ENCODE data around the gene PLEKHJ1. TPM values are rescaled to one million over a fixed set of nuclear protein-coding genes. Genes with fewer than 3 reads are reported as not detected.

PLEKHJ1 gene
- total RNA-seq, 3 donors from 2014 or later = 44.6 to 52.8 (median 47.4) TPM

DNA sequence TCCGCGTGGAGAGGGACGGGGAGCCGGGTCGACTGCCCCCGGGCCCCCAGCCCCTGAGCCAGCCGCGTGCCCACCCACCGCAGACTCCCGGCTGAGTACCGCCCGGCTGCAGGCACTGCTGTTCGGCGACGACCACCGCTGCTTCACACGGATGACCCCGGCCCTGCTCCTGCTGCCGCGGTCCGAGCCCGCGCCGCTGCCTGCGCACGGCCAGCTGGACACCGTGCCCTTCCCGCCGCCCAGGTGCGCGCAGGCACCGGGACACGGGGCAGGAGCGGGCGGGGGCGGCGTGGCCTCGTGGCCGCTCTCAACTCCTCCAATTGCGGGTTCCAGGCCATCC, 14.6 kb upstream of the PLEKHJ1 start:
- intact Hi-C loops (cut with DNase I; ENCODE audit: low total_unique reads) = no loop called here
- Histone ChIP-seq H3K27ac (no peak overlapping the region), H3K4me1 (peaks cover 6 to 13% of the 10 kb centered on the region in 2 donors), H3K27me3 (peaks cover 22 to 48% of the 10 kb centered on the region in 2 donors), H3K9me3 (no peaks in the 10 kb centered on the region), H3K4me3 (peak overlapping the region in 1 of 3 donors; percentile 59), H3K36me3 (peaks cover 12% of the 10 kb centered on the region)
- TF ChIP-seq, protein P1, sequence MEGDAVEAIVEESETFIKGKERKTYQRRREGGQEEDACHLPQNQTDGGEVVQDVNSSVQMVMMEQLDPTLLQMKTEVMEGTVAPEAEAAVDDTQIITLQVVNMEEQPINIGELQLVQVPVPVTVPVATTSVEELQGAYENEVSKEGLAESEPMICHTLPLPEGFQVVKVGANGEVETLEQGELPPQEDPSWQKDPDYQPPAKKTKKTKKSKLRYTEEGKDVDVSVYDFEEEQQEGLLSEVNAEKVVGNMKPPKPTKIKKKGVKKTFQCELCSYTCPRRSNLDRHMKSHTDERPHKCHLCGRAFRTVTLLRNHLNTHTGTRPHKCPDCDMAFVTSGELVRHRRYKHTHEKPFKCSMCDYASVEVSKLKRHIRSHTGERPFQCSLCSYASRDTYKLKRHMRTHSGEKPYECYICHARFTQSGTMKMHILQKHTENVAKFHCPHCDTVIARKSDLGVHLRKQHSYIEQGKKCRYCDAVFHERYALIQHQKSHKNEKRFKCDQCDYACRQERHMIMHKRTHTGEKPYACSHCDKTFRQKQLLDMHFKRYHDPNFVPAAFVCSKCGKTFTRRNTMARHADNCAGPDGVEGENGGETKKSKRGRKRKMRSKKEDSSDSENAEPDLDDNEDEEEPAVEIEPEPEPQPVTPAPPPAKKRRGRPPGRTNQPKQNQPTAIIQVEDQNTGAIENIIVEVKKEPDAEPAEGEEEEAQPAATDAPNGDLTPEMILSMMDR (IDR thresholded peaks at IDR 0.05) = no peak
- no peak for TF ChIP-seq POLR2A (IDR thresholded peaks at IDR 0.05)
- TF ChIP-seq POLR2AphosphoS5 (IDR thresholded peaks at IDR 0.05) = no peak
- DNase-seq (ENCODE audit: low spot score in 2 of 2) = no peak

DNA sequence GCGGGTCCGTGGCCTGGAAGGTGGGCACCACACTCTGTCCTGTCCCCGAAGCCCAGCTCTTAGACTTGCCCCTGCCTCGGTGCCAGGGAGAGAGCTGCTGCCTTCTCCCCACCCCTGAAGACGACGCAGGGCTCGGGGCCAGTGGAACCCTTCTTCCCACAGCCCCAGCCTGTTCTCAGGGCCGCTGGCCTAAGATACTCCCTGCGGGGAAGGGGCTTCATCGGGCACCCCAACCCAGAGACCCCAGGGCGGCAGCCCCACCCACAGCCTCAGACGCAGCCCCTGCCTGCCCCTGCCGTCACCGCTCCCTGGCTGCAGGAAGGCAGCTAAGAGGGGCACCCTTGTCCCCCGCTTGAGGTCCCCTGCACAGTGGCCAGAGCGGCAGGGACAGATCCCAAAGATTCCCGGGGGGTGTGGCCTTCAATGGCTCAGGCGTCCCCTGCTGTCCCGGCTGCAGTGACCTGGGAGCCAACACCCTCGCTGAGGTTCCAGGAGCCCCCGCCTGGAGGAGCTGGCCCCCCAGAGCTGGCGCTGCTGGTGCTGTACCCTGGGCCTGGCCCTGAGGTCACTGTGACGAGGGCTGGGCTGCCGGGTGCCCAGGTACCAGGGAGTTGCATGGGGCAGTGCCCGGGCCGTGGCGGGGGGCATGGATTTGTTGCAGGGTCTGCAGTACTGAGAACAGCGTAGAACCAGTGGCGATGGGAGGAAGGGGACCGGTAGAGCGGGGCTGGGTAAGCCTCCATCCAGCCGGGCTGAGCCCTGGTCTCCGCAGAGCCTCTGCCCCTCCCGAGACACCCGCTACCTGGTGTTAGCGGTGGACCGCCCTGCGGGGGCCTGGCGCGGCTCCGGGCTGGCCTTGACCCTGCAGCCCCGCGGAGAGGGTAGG, 14.0 kb upstream of the PLEKHJ1 start:
- Histone ChIP-seq H3K4me3 (peak overlapping the region in 1 of 3 donors; percentile 59), H3K36me3 (peaks cover 18% of the 10 kb centered on the region), H3K4me1 (peaks cover 6 to 13% of the 10 kb centered on the region in 2 donors), H3K27me3 (peaks cover 22 to 48% of the 10 kb centered on the region in 2 donors), H3K9me3 (no peaks in the 10 kb centered on the region), H3K27ac (no peak overlapping the region)
- no peak for DNase-seq (ENCODE audit: low spot score in 2 of 2)
- intact Hi-C loops (cut with DNase I; ENCODE audit: low total_unique reads) = loop anchor here (5.0 kb wide), 1 partner anchor 582 kb away; no protein-coding TSS in a partner anchor
- no peak for TF ChIP-seq POLR2AphosphoS5 (IDR thresholded peaks at IDR 0.05)
- TF ChIP-seq, protein P1 (IDR thresholded peaks at IDR 0.05) = peak in 1 of 3 donors; percentile 8

DNA sequence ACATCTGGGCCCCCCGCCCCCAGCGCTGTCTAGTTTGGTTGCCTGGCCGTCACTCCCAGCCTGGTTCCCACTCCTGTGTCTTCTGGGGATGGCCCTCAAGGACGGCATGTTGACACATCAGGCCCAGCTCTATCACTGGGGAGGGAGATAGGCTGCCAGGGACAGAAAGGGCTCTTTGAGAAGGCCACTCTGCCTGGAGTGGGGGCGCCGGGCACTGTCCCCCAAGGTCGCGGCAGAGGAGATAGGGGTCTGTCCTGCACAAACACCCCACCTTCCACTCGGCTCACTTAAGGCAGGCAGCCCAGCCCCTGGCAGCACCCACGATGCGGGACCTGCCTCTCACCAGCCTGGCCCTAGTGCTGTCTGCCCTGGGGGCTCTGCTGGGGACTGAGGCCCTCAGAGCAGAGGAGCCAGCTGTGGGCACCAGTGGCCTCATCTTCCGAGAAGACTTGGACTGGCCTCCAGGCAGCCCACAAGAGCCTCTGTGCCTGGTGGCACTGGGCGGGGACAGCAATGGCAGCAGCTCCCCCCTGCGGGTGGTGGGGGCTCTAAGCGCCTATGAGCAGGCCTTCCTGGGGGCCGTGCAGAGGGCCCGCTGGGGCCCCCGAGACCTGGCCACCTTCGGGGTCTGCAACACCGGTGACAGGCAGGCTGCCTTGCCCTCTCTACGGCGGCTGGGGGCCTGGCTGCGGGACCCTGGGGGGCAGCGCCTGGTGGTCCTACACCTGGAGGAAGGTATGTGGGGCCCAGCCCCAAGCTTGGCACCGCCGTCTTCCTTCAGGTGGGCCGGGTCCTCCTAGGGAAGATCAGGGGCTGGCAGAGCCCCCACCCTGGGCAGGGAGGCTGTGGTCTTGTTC, 13.1 kb upstream of the PLEKHJ1 start, which contains the start of gene AMH:
Gene AMH (plus strand): TSS at position 314 of the 857 bp plus-strand sequence. CDS start 10 bp downstream, at position 324.
- DNase-seq (ENCODE audit: low spot score in 2 of 2) = no peak
- peaks cover 22 to 48% of the 10 kb centered on the region in 2 donors for H3K27me3 ChIP-seq
- intact Hi-C loops (cut with DNase I; ENCODE audit: low total_unique reads) = loop anchor here (5.0 kb wide), 1 partner anchor 583 kb away; no protein-coding TSS in a partner anchor

GRCh38 chr19:2248136-2249009, 12.2 kb upstream of the PLEKHJ1 start:
- no peak overlapping the region for H3K4me3 ChIP-seq
- no peaks in the 10 kb centered on the region for H3K9me3 ChIP-seq
- H3K27me3 ChIP-seq = peaks cover 18 to 43% of the 10 kb centered on the region in 2 donors
- intact Hi-C loops (cut with DNase I; ENCODE audit: low total_unique reads) = loop anchor here (5.0 kb wide), 1 partner anchor 584 kb away; no protein-coding TSS in a partner anchor
- no peak overlapping the region for H3K27ac ChIP-seq
- peaks cover 27% of the 10 kb centered on the region for H3K36me3 ChIP-seq
- TF ChIP-seq POLR2A (IDR thresholded peaks at IDR 0.05) (no peak), POLR2AphosphoS5 (IDR thresholded peaks at IDR 0.05) (no peak)
- TF ChIP-seq, protein P1 (IDR thresholded peaks at IDR 0.05) = no peak
- peaks cover 6 to 13% of the 10 kb centered on the region in 2 donors for H3K4me1 ChIP-seq
- no peak for DNase-seq (ENCODE audit: low spot score in 2 of 2)

More for the DNA sequence above, 13.1 kb upstream of the PLEKHJ1 start, which contains the start of gene AMH:
- peaks cover 21% of the 10 kb centered on the region for H3K36me3 ChIP-seq
- H3K9me3 ChIP-seq = no peaks in the 10 kb centered on the region
- no peak within 1 kb of the TSS for H3K27ac ChIP-seq
- peak within 1 kb of the TSS in 1 of 3 donors; percentile 5 for H3K4me3 ChIP-seq
- no peak for TF ChIP-seq POLR2AphosphoS5 (IDR thresholded peaks at IDR 0.05)
- TF ChIP-seq, protein P1 (IDR thresholded peaks at IDR 0.05) = no peak
- no peak for TF ChIP-seq POLR2A (IDR thresholded peaks at IDR 0.05)
- H3K4me1 ChIP-seq = peaks cover 6 to 13% of the 10 kb centered on the region in 2 donors
